Measurements from ENCODE around the gene MAD1L1.

The MAD1L1 gene

DNA sequence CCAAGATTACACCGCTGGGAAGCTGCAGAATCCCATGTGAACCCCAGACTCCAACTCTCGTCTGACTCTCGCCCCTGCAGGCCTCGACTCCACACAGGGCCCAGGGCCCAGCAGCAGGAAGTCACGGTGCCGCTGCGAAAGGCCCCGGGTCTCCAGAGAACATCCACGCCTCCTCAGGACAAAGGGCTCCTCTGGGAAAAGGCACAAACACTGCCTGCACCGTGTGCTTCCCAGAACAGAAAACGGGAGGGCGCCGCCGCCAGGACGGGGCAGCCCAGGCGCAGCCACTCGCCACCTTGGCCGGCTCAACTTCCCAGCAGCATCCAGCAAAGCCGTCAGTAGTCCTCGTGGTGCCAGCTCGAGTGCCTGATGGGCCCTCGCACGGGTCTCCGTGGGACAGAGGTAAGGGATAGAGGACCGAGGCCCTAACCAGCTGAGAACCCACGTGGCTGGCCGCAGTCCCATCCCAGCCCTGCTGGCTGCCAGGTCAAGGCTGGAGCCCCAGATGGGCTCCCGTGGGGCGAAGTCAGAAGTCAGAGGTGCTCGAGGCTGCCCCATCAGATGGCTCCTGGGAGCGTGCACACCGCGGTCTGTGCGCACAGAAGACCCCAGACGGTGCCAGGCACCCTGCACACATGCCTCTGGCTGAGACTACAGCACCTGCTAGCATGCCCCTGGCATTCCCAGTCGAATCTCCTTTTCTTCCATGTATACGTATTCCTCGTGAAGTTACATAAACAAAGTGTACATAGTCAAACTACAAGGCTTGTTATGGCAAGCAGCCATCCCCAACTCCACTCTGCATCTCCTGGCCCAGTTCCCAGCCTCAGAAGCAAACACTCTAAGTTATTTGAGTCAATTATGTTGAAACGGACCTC is 60.2 kb downstream of the MAD1L1 start:
- peaks cover 34% of the 10 kb centered on the region for H3K4me1 Mint-ChIP-seq
- H3K27me3 Mint-ChIP-seq (ENCODE audit: low read depth, poor library complexity) = no peaks in the 10 kb centered on the region
- no peak for DNase-seq
- no peaks in the 10 kb centered on the region for H3K9me3 Mint-ChIP-seq
- TF ChIP-seq, protein P1, sequence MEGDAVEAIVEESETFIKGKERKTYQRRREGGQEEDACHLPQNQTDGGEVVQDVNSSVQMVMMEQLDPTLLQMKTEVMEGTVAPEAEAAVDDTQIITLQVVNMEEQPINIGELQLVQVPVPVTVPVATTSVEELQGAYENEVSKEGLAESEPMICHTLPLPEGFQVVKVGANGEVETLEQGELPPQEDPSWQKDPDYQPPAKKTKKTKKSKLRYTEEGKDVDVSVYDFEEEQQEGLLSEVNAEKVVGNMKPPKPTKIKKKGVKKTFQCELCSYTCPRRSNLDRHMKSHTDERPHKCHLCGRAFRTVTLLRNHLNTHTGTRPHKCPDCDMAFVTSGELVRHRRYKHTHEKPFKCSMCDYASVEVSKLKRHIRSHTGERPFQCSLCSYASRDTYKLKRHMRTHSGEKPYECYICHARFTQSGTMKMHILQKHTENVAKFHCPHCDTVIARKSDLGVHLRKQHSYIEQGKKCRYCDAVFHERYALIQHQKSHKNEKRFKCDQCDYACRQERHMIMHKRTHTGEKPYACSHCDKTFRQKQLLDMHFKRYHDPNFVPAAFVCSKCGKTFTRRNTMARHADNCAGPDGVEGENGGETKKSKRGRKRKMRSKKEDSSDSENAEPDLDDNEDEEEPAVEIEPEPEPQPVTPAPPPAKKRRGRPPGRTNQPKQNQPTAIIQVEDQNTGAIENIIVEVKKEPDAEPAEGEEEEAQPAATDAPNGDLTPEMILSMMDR (IDR thresholded peaks at IDR 0.05) = no peak
- peaks cover 42% of the 10 kb centered on the region for H3K36me3 Mint-ChIP-seq (ENCODE audit: low read depth)
- H3K27ac Mint-ChIP-seq = no peak overlapping the region
- no peak overlapping the region for H3K4me3 Mint-ChIP-seq

GRCh38 chr7:2171855-2172254 is 60.9 kb downstream of the MAD1L1 start:
- peaks cover 3% of the 10 kb centered on the region for H3K27me3 Mint-ChIP-seq (ENCODE audit: low read depth, poor library complexity)
- H3K9me3 Mint-ChIP-seq = no peaks in the 10 kb centered on the region
- H3K4me3 Mint-ChIP-seq = no peak overlapping the region
- TF ChIP-seq, protein P1 (IDR thresholded peaks at IDR 0.05) = no peak
- no peak overlapping the region for H3K27ac Mint-ChIP-seq
- peaks cover 34% of the 10 kb centered on the region for H3K4me1 Mint-ChIP-seq
- peaks cover 39% of the 10 kb centered on the region for H3K36me3 Mint-ChIP-seq (ENCODE audit: low read depth)
- DNase-seq = no peak

- DNase-seq = no peak
- Mint-ChIP-seq H3K4me1 (peaks cover 34% of the 10 kb centered on the region), H3K27ac (peak overlapping the region; percentile 33), H3K36me3 (ENCODE audit: low read depth) (peaks cover 41% of the 10 kb centered on the region), H3K9me3 (no peaks in the 10 kb centered on the region), H3K27me3 (ENCODE audit: low read depth, poor library complexity) (peaks cover 3% of the 10 kb centered on the region), H3K4me3 (no peak overlapping the region)
- TF ChIP-seq, protein P1 (IDR thresholded peaks at IDR 0.05) = no peak
These were observed 61.9 kb downstream of the MAD1L1 start for GRCh38 chr7:2170576-2171521.

GRCh38 chr7:2169923-2170575 is 62.7 kb downstream of the MAD1L1 start:
- Mint-ChIP-seq H3K27ac (peak overlapping the region; percentile 57), H3K36me3 (ENCODE audit: low read depth) (peaks cover 47% of the 10 kb centered on the region), H3K4me3 (no peak overlapping the region), H3K4me1 (peaks cover 34% of the 10 kb centered on the region), H3K27me3 (ENCODE audit: low read depth, poor library complexity) (peaks cover 6% of the 10 kb centered on the region), H3K9me3 (no peaks in the 10 kb centered on the region)
- TF ChIP-seq, protein P1 (IDR thresholded peaks at IDR 0.05) = no peak
- DNase-seq = no peak

- Mint-ChIP-seq H3K27ac (peak overlapping the region; percentile 42), H3K4me1 (peaks cover 36% of the 10 kb centered on the region), H3K27me3 (ENCODE audit: low read depth, poor library complexity) (peaks cover 6% of the 10 kb centered on the region), H3K36me3 (ENCODE audit: low read depth) (peaks cover 39% of the 10 kb centered on the region), H3K4me3 (no peak overlapping the region), H3K9me3 (no peaks in the 10 kb centered on the region)
- no peak for DNase-seq
- TF ChIP-seq, protein P1 (IDR thresholded peaks at IDR 0.05) = no peak
These were observed 64.0 kb downstream of the MAD1L1 start for GRCh38 chr7:2168615-2169311.

All from nephron progenitor cell (in vitro differentiated cells).